HG03520 (cell line): ENCODE results near the gene ASB15.
"Not testable (repeated sequence)": the region's sequence is repeated elsewhere in the genome, so short reads cannot be mapped to it uniquely, and the experiment has no call there.

Experiments
- ATAC-seq: cut with Tn5 transposase; IDR thresholded peaks from one replicate; pipeline ENCODE4 v1.9.1; 2021; ENCODE audit warnings: mild to moderate bottlenecking, moderate library complexity; ENCODE audit not compliant: unreplicated experiment

ASB15 gene

GRCh38 chr7:123634011-123634573 lies 32.5 kb downstream of the ASB15 start:
- ATAC-seq, result not testable (repeated sequence)

DNA sequence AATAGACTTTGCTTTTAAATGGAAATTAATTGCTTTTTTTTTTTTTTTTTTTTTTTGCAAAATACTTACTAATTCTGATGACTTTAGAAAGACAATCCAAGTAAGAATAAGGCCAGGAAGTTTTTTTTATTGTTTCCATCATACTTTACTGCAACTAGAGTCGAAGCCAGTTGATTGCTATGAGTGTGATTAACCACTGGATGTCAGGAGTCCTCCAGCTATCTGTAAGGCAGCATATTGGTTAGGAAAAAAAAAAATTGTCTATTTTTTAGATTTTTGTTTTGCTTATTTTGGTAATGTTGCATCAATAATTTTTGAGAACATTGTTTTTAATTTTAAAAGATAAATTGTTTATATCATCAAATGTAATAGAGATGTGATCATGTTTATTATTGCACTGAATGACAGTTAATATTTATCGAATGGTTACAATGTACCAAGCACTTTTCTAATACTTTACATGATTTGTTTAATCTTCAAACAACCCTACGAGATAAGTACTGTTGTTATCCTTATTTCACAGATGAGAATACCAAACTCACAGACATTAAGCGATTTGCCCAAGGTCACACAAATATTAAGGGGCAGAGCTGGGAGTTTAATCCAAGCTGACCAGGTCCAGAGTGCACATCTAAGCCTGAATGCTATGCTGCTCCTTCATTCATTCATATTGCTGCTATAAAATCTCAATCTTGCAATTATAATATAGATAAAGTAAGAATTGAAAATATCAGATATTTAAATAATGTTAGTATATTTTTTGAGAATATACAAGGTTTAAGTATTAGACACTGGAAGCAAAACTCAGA lies 34.1 kb downstream of the ASB15 start:
- peak; percentile 63 for ATAC-seq

DNA sequence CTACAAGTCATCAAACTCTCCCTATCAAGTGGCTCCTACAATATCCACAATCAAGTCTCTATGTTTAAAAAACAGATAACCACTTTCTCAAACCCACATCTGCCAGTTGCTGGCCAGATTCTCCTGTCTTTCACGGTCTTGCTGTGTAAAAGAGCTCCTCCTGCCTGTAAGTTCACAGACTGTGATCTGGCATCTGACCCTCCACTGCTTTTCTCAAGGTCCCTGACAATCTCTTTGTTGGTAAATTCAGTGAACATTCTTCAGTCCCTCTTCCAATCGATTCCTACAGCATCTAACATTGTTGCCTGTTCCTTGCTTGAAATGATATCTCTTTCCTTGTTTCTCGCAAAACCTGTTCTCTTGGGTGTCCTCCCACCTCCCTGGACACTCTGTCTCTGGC lies 35.6 kb downstream of the ASB15 start:
- no peak for ATAC-seq

DNA sequence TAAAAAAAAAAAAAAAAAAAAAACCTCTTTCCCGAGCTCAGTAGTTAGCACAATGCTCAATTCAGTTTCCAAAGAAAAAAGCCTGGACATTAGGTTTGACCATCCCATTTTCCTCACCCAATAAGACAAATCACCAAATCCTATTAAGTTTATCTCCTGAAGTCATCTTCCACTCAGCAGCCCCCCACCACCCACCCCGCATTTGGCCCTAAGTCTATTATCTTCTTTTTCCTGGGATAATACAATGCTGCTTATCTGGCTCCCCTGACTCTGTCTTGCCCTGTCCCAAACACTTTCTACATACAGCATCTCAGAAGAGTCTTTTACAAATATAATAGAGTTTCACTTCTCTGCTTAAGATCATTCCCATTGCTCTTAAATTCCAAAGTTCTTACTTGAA lies 36.3 kb downstream of the ASB15 start:
- ATAC-seq, result no peak

- ATAC-seq, result no peak
These were observed 38.0 kb downstream of the ASB15 start for GRCh38 chr7:123639631-123640030.

DNA sequence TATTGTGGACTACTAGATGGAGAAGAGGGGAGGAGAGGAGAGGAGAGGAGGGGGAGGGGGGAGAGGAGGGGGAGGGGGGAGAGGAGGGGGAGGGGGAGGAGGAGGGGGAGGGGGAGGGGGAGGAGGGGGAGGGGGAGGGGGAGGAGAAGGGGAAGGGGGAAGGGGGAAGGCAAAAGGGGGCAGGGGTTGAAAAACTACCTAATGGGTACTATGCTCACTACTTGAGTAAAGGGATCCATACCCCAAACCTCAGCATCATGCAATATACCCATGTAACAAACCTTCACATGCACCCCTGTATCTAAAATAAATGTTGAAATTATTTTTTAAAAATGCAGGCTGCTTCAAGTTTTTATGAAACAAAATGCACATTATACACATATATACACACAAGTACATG lies 39.0 kb downstream of the ASB15 start:
- no peak for ATAC-seq

GRCh38 chr7:123641901-123642300 lies 40.3 kb downstream of the ASB15 start:
- ATAC-seq, result no peak

- ATAC-seq, result no peak
These were observed 42.1 kb downstream of the ASB15 start for GRCh38 chr7:123643495-123644441.

DNA sequence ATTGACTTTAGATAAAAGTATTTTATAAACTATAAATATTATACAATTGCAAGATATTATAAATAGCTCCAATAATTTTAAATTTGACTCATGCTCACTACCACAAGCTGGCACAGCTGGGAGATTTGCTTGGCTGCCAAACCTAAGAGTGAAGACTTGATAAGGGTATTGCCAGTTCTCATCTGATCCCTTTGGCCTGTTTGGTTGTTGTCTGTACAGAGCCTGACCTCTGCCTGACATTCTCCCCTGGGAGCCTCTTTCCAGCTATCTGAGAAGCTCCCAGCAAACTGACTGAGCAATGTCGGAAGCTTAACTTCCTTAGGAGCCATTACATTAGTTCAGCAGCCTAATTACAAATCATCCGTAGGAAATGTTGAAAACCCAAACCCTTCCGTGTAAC lies 43.9 kb downstream of the ASB15 start:
- ATAC-seq, result no peak

DNA sequence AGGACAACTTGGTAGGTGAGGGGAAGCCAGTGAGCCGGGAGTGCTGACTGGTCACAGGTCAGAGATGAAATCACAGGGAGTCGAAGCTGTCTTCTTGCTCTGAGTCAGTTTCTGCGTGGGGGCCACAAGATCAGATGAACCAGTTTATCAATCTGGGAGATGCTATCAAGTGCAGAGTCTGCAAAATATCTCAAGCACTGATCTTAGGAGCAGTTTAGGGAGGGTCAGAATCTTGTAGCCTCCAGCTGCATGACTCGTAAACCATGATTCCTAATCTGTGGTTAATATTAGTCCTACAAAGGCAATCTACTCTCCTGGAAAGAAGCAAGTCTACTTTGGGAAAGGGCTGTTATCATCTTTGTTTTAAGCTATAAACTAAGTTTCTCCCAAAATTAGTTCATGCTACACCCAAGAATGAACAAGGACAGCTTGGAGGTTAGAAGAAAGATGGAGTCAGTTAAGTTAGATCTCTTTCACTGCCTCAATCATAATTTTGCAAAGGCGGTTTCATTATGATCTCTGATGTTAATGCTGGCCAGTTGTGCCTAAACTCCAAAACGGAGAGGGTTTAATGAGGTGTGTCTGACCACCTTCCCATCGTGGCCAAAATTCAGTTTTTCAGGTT lies 45.6 kb downstream of the ASB15 start:
- no peak for ATAC-seq

GRCh38 chr7:123649964-123650363 lies 48.3 kb downstream of the ASB15 start:
- no peak for ATAC-seq

- ATAC-seq, result no peak
These were observed 49.0 kb downstream of the ASB15 start for GRCh38 chr7:123650595-123650994.

DNA sequence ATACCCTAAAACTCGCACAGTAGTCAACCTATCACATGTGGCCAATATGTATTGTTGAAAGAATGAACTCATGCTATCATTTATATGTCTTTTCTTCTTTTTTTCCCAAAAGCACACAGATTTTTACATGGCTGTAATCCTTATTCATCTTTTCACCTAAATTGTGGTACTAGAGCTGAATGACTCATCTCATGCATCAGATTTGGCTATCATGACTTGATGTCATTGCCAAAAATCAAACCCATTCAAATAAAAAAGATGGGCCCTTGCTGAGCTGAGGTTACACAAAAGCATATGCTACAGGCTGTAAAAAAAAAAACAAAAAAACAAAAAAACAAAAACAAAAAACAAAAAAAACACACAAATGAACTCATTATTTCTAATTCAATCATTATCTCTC lies 50.8 kb downstream of the ASB15 start:
- no peak for ATAC-seq

GRCh38 chr7:123653162-123653561 lies 51.5 kb downstream of the ASB15 start:
- ATAC-seq, result no peak

DNA sequence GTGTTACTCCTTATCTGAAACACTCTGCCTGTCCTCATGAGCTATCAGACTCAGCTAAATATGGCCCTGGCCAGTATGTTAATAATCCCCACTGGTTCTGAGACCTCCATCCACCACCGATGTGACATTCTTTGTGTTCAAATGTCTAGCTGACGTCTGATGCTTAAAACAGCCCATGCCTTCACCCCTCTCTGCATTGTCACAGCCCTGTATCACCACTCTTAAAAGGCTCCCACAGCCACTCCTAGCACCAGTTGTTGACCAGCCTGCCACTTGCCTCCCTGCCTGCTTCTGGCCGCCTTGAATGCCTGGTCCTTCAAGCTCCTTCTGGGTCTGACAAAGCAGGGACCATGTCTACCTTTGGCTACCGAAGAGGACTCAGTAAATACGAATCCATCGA lies 54.0 kb downstream of the ASB15 start, which contains the start of gene LMOD2:
Gene LMOD2 (plus strand): TSS at position 253 of the 400 bp plus-strand sequence. CDS start 98 bp downstream, at position 351.
- ATAC-seq, result no peak

DNA sequence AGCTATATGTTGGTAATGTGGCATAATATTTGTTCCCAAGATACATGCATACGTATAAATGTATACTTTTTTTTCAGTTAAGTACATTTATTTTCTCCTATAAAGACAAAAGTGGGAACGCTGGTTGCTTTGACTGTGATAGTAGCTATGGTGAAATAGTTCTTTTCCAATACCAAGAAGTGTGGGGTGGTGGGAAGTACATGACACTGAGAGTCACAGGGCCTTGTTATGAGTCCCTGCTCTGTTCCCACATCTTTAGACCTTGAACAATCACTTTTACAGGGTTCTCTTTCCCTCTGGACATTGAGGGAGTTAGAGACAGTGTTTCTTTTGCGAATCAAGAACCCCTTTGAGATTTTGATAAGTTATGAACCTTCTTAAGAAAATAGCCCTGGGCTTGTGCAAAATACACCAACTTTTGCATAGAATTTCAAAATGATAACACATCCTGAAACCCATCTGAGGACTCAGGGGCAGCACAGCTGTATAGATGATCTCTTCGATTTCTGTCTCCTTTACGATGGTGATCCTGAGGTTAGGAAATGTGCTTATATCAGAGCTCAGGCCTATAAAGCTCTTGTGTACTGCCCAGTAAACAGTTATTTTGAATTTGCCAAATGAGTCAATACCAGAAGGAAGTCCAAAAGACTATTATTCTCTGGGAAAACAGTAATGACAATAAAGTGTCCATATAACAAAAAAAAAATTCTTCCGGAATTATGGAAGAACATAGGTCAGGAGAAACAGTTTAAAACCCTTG lies 55.1 kb downstream of the ASB15 start:
- no peak for ATAC-seq

- no peak for ATAC-seq
These were observed 55.7 kb downstream of the ASB15 start for GRCh38 chr7:123657304-123657685.

DNA sequence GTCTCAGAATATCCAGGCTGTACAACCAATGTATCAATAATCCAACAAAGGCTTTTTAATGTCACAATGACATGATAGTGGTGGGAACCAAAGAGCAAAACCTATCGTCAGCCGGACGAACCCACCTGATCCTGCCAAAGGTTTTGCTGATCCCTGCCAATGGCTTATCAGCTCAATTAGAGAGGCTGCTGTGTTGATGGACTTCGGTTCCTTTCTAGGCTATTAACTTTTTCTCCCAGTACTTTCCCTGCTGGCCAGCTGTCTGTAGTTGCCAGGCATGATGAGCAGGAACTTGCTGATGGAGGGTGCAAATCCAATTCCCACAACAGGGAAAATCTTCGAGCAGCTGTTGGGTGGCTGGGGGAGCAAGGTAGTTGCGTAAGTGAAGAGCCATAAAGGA lies 56.4 kb downstream of the ASB15 start:
- no peak for ATAC-seq

- ATAC-seq, result no peak
These were observed 59.1 kb downstream of the ASB15 start for GRCh38 chr7:123660514-123661354.
